Endometrial microvascular endothelial cells (primary cell): ENCODE data around the gene NMBR. TPM values are rescaled to one million over a fixed set of nuclear protein-coding genes. Genes with fewer than 3 reads are reported as not detected.
"Not testable (repeated sequence)": the region's sequence is repeated elsewhere in the genome, so short reads cannot be mapped to it uniquely, and the experiment has no call there.

Source experiments
- in situ Hi-C: cut with HindIII; loops from 2 replicates; pipeline ENCODE4 v1.10.0; 2017; ENCODE audit warnings: low sequenced_read_pairs, low pct_unique_long_range_greater_than_20kb; ENCODE audit errors: inconsistent ontology term
- total RNA-seq: library from RNA; depleted of rRNA; stranded (reverse); fragments of >200 nt; gene quantifications from one replicate; pipeline ENCODE4 v1.2.3, GENCODE V29; 2015; ENCODE audit errors: inconsistent ontology term

Gene NMBR
- total RNA-seq, 1 donor from 2014 or later: not detected

DNA sequence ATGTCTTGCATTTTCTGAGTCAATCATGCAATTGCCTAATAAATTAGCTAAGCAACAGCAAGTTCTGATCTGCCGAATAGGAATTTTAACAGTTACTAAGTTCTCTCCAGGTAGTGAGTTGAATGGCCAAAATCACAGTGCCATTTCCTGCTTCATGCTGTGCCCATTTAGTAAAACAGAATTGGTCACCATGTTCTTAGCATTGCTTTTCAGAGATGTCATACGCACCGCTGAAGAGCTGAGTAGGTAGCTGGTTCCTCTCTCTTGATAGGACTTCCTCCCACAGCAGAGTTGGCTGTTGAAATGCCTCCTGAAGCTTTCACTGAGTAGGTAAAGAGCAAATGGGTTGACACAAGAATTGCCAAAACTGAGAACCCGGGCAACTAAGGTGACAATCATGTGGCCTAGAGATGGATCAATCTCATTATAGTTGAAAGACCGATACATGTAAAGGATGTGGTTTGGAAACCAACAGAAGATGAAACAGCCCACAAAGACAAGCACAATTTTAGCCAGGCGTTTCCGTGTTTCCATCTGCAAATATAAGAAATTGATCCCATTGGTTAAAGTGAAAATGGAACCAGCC, 71.3 kb downstream of the NMBR start:
- in situ Hi-C loops: no loop called here

DNA sequence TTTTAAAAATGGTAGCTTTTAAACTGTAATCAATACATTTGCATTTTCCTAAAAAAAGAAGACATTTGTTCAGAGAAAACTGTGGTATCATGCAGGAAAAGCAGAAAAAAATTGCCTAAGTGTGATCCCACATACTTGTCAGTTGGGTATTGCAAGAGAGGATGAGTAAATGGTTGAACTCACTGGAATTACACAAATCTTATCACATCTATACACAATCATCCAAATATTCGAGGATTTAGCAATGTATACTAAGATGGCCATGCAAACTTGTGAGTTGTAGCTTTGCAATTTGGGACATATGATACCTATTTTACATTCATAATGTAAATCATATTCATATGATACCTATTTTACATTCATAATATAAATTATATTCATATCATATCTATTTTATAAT, 72.4 kb downstream of the NMBR start:
- in situ Hi-C loops: no loop called here

DNA sequence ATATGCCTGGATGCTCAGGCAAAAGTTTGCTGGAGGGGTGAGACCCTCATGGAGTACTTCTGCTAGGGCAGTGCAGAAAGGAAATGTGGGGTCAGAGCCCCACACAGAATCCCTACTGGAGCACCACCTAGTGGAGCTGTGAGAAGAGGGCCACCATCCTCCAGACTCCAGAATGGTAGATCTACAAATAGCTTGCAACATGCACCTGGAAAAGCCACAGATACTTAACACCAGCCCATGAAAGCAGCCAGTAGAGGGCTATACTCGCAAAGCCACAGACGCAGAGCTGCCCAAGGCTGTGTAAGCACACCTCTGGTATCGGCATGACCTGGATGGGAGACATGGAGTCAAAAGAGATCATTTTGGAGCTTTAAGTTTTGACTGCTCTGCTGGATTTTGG, 74.9 kb downstream of the NMBR start:
- in situ Hi-C loops: no loop called here

DNA sequence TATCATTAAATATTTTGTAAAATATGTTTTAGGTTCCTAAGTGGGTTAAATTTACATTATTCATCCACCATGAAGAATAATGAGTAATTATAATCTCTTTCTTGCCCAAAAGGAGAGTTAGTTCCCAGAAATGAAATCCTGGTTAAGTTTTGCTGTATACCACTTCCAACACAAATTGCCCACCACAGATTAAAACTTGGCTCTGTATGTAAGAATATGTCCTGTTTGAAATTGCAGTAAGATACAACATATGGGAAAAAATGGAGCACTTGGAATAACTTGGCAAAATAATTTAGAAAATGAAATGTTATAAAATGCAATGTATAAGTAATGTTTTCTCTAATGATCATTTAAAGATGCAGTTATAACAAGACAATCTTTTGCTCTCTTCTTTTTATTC, 78.5 kb downstream of the NMBR start:
- in situ Hi-C loops: no loop called here

DNA sequence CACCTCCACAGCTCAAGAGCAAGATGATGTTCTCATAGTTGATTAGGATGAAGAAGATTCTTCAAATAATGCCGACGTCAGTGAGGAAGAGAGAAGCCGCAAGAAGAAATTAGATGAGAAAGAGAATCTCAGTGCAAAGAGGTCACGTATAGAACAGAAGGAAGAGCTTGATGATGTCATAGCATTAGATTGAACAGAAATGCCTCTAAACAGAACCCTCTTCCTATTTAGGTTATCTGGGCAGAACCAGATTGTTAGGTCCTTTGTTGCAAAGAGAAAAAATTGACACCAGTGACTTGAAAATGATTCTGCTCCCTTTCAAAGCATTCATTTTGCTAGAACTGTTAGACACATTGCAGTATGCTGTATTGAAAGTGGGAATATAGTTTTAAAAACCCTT, 84.1 kb downstream of the NMBR start:
- in situ Hi-C loops: not testable (repeated sequence)

DNA sequence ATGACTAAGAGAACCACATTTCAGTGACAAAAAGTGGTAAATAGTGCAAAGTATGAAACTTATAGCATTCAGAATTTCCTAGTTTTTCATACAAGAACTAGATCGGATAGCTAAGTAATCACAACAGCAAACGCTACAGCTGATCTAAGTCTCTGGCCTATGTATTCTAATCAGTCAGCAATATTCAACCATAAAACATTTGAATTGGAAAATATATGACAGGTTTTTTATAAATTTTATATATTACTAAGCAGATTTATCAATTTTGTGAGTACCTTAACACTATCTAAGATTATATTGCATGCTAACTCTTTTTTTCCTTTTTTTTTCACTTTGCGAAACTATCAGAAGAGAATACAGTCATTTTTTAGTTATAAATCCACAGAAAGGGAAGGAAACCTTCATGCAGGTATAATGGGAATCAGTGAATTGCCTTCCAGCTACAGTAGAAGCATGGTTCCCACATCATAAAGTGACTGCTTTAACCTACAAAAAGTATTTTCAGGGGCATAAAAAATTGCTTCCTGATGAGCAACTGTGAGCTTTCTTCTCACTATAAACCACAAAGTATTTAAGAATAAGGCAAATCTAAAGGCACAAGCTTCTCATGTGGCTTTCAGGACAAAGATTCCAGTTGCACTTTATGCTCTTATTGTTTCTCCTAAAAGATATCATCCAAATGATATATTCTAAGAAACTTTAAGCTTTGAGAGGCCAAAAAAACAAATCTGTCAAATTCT, 88.2 kb downstream of the NMBR start:
- in situ Hi-C loops: no loop called here

DNA sequence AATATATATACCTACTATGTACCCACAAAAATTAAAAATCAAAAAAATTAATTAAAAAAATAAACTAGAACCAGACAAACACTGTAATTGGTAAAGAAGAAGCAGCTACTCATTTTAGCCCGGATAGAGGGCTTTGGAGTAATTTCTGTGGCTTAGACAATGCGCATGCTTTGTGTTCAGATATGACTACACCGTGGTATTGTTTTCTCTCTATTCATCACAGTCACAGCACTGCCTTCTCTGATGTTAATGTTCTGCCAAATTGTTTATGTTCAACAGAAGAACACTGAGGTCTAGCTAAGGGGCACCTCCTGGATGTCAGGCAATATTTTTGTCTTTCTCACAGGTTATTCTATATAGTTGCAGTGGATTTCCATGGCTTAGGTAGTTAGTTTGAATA, 91.7 kb downstream of the NMBR start:
- in situ Hi-C loops: no loop called here

DNA sequence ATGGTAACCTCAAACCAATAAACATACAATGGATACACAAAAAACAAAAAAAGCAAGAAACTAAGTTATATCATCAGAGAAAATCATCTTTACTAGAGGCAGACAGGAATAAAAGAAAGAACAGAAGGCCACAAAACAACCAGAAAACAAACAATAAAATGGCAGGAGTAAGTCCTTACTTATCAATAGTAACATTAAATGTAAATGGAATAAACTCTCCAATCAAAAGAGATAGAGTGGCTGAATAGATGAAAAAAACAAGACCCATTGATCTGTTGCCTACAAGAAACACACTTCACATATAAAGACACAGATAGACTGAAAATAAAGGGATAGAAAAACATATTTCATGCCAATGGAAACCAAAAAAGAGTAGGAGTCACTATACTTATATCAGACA, 95.5 kb downstream of the NMBR start:
- in situ Hi-C loops: no loop called here

DNA sequence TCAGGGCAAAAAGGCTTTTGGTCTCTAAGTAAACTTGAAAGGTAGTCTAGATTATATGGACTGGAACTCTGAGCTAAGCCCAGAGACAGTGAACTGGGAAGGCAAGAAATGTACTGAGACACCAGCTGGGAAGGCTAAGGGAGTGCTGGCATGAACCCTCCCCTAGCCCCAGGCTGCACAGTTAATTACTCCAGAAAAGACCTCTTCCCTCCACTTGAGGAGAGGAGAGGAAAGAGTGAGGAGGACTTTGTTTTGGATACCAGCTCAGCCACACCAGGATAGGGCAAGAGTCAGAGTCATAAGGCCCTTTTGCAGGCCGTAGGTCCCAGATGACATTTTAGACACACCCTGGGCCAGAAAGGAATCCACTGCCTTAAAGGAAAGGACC, 98.3 kb downstream of the NMBR start:
- in situ Hi-C loops: no loop called here

DNA sequence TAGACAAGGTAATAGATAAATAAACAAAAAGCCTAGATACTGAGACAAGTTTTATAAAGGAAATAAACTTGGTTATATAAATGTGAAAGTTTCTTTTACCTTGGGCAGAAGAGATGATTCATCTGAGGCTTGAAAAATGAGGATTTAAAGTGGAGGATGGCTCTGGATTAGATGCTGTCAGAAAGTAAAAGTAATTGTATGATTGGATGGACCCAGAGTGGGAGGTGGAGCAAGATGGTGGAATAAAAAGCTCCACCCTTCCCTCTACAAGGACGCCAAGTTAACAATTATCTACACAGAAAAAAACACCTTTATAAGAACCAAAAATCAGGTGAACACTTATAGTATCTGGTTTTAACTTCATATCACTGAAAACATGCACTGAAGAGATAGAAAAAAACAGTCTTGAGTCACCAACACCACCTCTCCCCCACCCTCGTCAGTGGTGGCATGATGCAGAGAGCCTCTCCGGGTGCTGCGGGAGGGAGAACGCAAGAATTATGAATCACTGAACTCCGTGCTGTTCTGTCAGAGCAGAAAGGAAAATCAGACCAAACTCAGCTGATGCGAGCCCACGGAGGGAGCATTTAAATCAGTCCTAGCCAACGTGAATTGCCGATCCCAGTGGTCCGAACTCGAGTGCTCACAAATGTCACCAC, 98.9 kb downstream of the NMBR start:
- in situ Hi-C loops: no loop called here

DNA sequence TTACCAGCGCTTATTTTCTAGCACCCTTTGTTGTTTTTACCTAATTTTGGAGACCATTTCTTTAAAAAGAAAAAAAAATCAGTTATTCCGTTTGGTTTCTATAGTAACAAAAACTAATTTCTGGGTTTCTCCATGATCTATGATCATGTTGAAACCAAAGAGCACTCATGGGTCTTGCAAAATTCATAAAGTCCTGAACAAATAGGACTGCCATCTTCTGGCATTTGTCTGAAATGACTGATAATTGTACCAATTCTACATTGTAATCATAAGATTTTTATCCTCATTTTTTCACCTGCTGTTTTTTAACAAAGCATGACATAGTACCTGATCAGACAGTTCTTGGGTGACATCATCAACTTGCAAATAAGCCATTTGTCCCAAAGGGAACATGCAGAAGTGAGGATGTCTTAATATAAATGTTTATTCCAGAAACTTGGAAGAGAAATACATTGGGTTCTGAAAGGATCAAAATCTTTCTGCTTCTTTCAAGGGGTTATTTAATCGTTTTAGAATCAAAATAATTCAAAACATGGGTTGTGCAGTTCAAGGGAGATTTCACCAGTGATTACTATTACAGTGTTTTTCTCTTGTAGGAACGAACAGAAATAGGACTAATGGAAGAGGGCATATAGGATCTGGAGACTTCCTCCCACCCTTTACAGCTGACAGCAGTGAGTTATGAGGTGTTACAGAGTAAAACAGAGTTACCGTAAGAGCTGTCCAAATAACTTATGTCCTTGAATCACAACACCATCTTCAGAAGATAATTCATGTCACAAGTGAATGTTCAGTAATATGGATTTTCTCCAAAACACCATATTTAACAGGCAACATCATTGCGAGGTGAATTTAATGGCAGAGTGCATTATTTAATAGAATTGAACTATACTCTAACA, 101.3 kb downstream of the NMBR start:
- in situ Hi-C loops: no loop called here

DNA sequence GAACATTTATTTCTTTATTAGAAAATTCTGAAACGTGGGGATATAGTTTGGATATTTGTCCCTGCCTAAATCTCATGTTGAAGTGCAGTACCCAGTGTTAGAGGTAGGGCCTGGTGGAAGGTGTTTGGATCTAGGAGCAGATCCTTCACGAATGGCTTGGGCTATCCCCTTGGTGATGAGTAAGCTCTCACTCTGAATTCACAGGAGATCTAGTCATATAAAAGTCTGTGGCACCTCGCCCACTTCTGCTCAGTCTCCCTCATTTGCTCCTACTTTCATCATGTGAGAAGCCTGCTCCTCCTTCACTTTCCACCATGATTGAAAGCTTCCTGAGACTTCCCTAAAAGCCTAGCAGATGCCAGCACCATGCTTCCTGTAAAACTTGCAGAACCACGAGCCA, 111.0 kb downstream of the NMBR start:
- in situ Hi-C loops: no loop called here

DNA sequence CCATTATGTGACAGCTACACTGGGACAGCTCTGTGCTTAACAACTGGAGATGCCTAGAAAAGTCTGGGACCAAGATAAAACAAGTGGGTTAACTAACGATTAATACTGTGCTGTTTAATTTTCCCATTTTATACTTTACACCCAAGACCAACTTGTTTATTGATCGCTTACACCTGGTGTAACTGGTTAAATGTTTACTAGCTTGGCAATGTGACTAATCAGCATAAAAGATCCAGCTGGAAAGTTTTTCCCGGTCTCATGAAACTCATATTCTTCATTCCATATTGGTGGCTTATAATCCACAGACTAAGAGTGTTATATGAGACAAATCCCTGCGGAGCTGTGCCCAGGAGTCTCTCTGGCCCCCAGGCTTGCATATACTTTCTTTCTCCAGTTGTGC, 115.9 kb downstream of the NMBR start:
- in situ Hi-C loops: no loop called here

DNA sequence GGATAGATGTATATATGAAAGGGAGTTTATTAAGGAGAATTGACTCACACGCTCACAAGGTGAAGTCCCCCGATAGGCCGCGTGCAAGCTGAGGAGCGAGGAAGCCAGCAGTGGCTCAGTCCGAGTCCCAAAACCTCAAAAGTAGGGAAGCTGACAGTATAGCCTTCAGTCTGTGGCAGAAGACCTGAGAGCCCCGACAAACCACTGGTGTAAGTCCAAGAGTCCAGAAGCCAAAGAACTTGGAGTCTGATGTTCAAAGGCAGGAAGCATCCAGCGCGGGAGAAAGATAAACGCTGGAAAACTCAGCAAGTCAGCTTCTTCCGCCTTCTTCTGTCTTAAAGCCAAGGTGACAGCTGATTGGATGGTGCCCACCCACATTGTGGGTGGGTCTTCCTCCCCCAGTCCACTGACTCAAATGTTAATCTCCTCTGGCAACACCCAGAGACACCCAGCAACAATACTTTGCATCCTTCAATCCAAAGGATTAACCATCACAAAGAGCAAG, 116.8 kb downstream of the NMBR start:
- in situ Hi-C loops: no loop called here

DNA sequence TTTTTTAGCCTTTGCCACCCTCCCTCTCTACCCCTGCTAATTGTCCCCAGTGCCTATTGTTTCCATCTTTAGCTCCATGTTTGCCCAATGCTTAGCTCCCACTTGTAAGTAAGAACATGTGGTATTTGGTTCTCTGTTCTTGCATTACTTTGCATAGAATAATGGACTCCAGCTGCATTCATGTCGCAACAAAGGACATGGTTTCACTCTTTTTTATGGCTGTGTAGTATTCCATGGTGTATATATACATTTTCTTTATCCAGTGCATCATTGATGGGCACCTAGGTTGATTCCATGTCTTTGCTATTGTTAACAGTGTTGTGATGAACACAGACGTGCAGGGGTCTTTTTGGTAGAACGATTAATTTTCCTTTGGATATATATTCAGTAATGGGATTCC, 118.4 kb downstream of the NMBR start:
- in situ Hi-C loops: no loop called here

DNA sequence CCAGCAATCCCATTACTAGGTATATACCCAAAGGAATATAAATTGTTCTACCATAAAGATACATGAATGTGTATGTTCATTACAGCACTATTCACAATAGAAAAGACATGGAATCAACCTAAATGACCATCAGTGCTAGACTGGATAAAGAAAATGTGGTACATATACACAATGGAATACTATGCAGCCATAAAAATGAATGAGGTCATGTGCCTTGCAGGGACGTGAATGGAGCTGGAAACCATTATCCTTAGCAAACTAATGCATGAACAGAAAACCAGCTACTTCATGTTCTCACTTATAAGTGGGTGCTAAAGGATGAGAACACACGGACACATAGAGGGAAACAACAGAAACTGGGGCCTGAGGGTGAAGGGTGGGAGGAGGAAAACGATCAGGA, 119.1 kb downstream of the NMBR start:
- in situ Hi-C loops: not testable (repeated sequence)

DNA sequence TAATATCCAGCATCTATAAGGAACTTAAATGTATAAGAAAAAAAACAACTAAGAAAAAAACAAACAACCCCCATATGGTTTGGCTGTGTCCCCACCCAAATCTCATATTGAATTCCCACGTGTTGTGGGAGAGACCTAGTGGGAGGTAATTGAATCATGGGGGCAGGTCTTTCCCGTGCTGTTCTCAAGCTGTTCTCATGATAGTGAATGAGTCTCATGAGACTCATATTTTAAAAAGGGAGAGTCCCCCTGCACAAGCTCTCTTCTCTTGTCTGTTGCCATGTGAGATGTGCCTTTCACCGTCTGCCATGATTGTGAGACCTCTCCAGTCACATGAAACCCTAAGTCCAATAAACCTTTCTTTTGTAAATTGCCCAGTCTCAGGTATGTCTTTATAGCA, 119.8 kb downstream of the NMBR start:
- in situ Hi-C loops: no loop called here

DNA sequence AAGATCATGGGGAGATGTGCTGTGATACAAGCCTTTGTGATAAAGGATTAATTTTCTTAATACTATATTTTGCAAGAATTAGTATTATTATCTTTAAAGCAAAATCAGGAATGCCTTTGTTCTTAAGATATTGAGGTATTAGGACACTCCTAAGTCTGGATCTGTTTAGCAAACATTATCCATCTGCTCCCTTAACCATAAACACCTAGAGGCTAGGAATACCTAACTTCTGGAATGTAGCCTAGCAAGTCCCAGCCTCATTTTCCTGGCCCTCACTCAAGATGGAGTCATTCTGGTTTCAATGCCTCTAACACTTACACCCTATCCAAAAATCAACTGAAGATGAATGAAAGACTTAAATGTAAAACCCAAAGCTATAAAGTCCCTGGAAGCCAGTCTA, 120.5 kb downstream of the NMBR start:
- in situ Hi-C loops: no loop called here
